GM23338 (cell line): ENCODE data around the gene SEC61A1. TPM values are rescaled to one million over a fixed set of nuclear protein-coding genes. Genes with fewer than 3 reads are reported as not detected.

ENCODE experiments used
- ATAC-seq: fragments of 200-7000 bp; cut with Tn5 transposase; 3 replicates; pipeline ENCODE4 v1.9.1; 2020
- DNase-seq: peaks from one replicate; pipeline ENCODE4 v3.0.0-alpha.2; 2015; ENCODE audit warnings: low spot score
- H2AFZ ChIP-seq: fragments of 200-600 bp; sonication (generic); 2 replicates; pipeline ENCODE4 v1.8.0; 2016; ENCODE audit warnings: antibody characterized with exemption, mild to moderate bottlenecking, moderate library complexity
- H3F3A ChIP-seq: fragments of 200-600 bp; sonication (generic); replicated peaks from 2 replicates; pipeline ENCODE4 v1.8.0; 2017; ENCODE audit warnings: antibody characterized with exemption, mixed run types, low read depth
- H3K27ac ChIP-seq: fragments of 200-600 bp; sonication (generic); 2 replicates; pipeline ENCODE4 v1.6.1; 2016; ENCODE audit warnings: low read depth
- H3K27me3 ChIP-seq: fragments of 200-600 bp; sonication (generic); 2 replicates; pipeline ENCODE4 v1.8.0; 2016; ENCODE audit warnings: mild to moderate bottlenecking, mixed run types, moderate library complexity; ENCODE audit not compliant: insufficient read depth
- H3K36me3 ChIP-seq: fragments of 200-600 bp; sonication (generic); 2 replicates; pipeline ENCODE4 v1.8.0; 2016; ENCODE audit warnings: mild to moderate bottlenecking; ENCODE audit not compliant: insufficient read depth
- H3K4me1 ChIP-seq: fragments of 200-600 bp; sonication (generic); 2 replicates; pipeline ENCODE4 v1.8.0; 2016; ENCODE audit warnings: mild to moderate bottlenecking, moderate library complexity; ENCODE audit not compliant: insufficient read depth
- H3K4me2 ChIP-seq: fragments of 200-600 bp; sonication (generic); 2 replicates; pipeline ENCODE4 v1.7.1; 2017; ENCODE audit warnings: mixed run types
- H3K4me3 ChIP-seq: fragments of 200-600 bp; sonication (generic); 2 replicates; pipeline ENCODE4 v1.6.1; 2016; ENCODE audit warnings: mixed run types
- H3K79me2 ChIP-seq: fragments of 200-600 bp; sonication (generic); replicated peaks from 2 replicates; pipeline ENCODE4 v1.8.0; 2017; ENCODE audit warnings: mild to moderate bottlenecking; ENCODE audit not compliant: insufficient read depth
- H3K9me2 ChIP-seq: fragments of 200-600 bp; sonication (generic); 2 replicates; pipeline ENCODE4 v1.8.0; 2017; ENCODE audit not compliant: insufficient read depth
- H4K20me1 ChIP-seq: fragments of 200-600 bp; sonication (generic); replicated peaks from 2 replicates; pipeline ENCODE4 v1.8.0; 2017; ENCODE audit warnings: mild to moderate bottlenecking; ENCODE audit not compliant: insufficient read depth
- H3K27ac Mint-ChIP-seq: 2 replicates; pipeline ENCODE4 v1.8.0; 2020; ENCODE audit warnings: inconsistent platforms, mild to moderate bottlenecking, moderate library complexity, mixed read lengths
- H3K27me3 Mint-ChIP-seq: 3 replicates; pipeline ENCODE4 v1.8.0; 2022; ENCODE audit warnings: low read depth, mild to moderate bottlenecking, moderate library complexity, mixed read lengths, inconsistent platforms; ENCODE audit not compliant: insufficient read depth, poor library complexity
- H3K36me3 Mint-ChIP-seq: 3 replicates; pipeline ENCODE4 v1.8.0; 2021; ENCODE audit warnings: low read depth, mild to moderate bottlenecking, inconsistent platforms, moderate library complexity, mixed read lengths
- H3K4me1 Mint-ChIP-seq: 3 replicates; pipeline ENCODE4 v1.8.0; 2020; ENCODE audit warnings: mild to moderate bottlenecking, inconsistent platforms, mixed read lengths
- H3K4me3 Mint-ChIP-seq: 3 replicates; pipeline ENCODE4 v1.8.0; 2021; ENCODE audit warnings: moderate library complexity, mild to moderate bottlenecking, inconsistent platforms, mixed read lengths
- H3K9me3 Mint-ChIP-seq: 3 replicates; pipeline ENCODE4 v1.8.0; 2020; ENCODE audit warnings: moderate library complexity, mild to moderate bottlenecking, inconsistent platforms, mixed read lengths
- CREB1 ChIP-seq: fragments of 250-450 bp; sonication (Bioruptor Pico); IDR thresholded peaks from 2 replicates; pipeline ENCODE4 v1.5.0; 2020; ENCODE audit warnings: low read depth, mild to moderate bottlenecking, moderate library complexity
- EZH2 ChIP-seq: fragments of 200-600 bp; sonication (generic); IDR thresholded peaks from one replicate; pipeline ENCODE4 v1.8.0; 2017; ENCODE audit warnings: antibody characterized with exemption, mild to moderate bottlenecking, low read depth; ENCODE audit not compliant: unreplicated experiment
- EZH2phosphoT487 ChIP-seq: fragments of 200-600 bp; sonication (generic); IDR thresholded peaks from one replicate; pipeline ENCODE4 v1.8.1; 2018; ENCODE audit warnings: antibody characterized with exemption; ENCODE audit not compliant: unreplicated experiment
- JUNB ChIP-seq: IDR thresholded peaks from one replicate; pipeline ENCODE4 v1.6.1; 2016; ENCODE audit warnings: antibody characterized with exemption; ENCODE audit not compliant: unreplicated experiment
- NANOG ChIP-seq: IDR thresholded peaks from 2 replicates; pipeline ENCODE4 v1.6.1; 2016; ENCODE audit warnings: antibody characterized with exemption, borderline replicate concordance
- POLR2AphosphoS5 ChIP-seq: IDR thresholded peaks from 2 replicates; pipeline ENCODE4 v1.6.1; 2016; ENCODE audit warnings: antibody characterized with exemption, low read depth
- REST ChIP-seq: IDR thresholded peaks from one replicate; pipeline ENCODE4 v1.6.1; 2018; ENCODE audit warnings: antibody characterized with exemption; ENCODE audit not compliant: unreplicated experiment
- STAT1 ChIP-seq: IDR thresholded peaks from one replicate; pipeline ENCODE4 v1.6.1; 2016; ENCODE audit warnings: antibody characterized with exemption; ENCODE audit not compliant: unreplicated experiment
- ZNF114 ChIP-seq: fragments of 250-450 bp; sonication (Bioruptor Pico); IDR thresholded peaks from 2 replicates; pipeline ENCODE4 v1.5.0; 2020; ENCODE audit warnings: mild to moderate bottlenecking, moderate library complexity
- ZNF331 ChIP-seq: fragments of 250-450 bp; sonication (Bioruptor Pico); IDR thresholded peaks from 2 replicates; pipeline ENCODE4 v1.5.0; 2020; ENCODE audit warnings: low read depth, mild to moderate bottlenecking, moderate library complexity
- polyA plus RNA-seq: library from polyadenylated mRNA; unstranded; fragments of >200 nt; fragmentation: Nextera tagmentation; extraction: Ambion mirVana; gene quantifications from 2 replicates; pipeline ENCODE4 v1.2.1, GENCODE V29; 2016
- total RNA-seq: library from RNA; depleted of rRNA; stranded (reverse); fragments of >200 nt; shearing (Covaris generic); gene quantifications from 2 replicates; pipeline ENCODE4 v1.2.3, GENCODE V29; 2014
- TF ChIP-seq, protein P1 (sequence below): IDR thresholded peaks from 2 replicates; pipeline ENCODE4 v1.6.1; 2016; ENCODE audit warnings: antibody characterized with exemption
- TF ChIP-seq, protein P2 (sequence below), 2 experiments: fragments of 200-600 bp in 1 of 2; sonication (generic) in 1 of 2; conservative IDR thresholded peaks; 2 replicates each; pipeline versions ENCODE4 v1.5.1 to v1.6.1; 2016 to 2017; ENCODE audit warnings: antibody characterized with exemption in 2 of 2, low read depth in 2 of 2, mild to moderate bottlenecking in 2 of 2, moderate library complexity in 1 of 2
- TF ChIP-seq, protein P3 (sequence below): fragments of 250-450 bp; sonication (Bioruptor Pico); IDR thresholded peaks from 2 replicates; pipeline ENCODE4 v1.5.0; 2020; ENCODE audit warnings: mild to moderate bottlenecking, moderate library complexity

The SEC61A1 gene
- total and polyA plus RNA-seq, 2 experiments from 2014 or later: 44.8 to 184 TPM

DNA sequence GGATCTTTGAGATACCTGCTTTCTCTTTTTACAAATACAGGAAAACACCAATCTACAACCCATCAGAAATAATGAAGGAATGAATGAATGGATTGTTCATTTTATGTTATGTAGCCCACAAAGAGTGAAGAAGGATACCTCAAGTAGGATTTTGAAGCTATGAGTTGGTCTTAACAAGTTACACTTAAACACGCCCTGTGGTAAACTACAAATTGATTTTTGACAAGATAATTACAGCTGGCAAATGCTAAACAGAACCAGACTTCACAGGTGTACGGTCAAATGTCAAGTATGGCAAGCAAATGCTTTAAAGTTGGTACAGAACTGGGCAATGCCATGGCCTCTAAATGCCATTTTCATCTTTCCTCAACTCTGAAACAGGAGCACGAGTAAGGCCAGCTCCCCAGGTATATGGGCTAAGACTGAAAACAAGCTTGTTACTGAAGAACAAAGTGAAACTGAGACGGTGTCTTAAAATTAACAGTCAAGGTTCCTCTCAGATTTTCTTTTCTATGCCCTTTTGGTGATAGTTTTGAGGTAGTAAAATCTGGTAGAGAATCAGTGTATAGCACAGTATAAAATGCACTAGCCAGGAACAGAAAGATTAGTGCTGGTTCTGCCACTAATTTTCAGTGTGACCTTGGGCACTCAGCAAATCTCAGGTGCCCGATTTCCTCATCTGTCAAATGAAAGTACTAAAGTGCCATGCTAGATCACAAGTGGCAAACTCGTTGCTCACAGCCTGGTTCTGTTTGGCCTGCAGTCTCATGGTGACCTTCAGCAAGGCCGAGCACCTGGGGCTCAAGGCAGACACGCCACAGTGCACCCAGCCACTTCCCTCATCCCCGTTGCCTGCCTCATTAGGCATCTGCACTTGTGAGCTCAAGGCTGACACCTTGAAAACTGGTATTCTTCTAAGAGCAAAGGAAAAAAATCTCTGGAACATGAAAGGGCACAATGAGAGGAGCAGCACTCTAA, 61.9 kb downstream of the SEC61A1 start:
- Mint-ChIP-seq H3K4me3 (no peak overlapping the region), H3K27ac (no peak overlapping the region), H3K36me3 (peaks cover 82% of the 10 kb centered on the region), H3K9me3 (no peaks in the 10 kb centered on the region), H3K4me1 (peaks cover 8% of the 10 kb centered on the region; the same call in 2 of the 3 replicates), H3K27me3 (no peaks in the 10 kb centered on the region)
- Histone ChIP-seq H3K9me2 (no peaks in the 10 kb centered on the region), H3K4me3 (no peak overlapping the region), H3K27me3 (no peaks in the 10 kb centered on the region), H3K79me2 (peaks cover 88% of the 10 kb centered on the region), H2AFZ (no peak overlapping the region), H3K4me1 (no peaks in the 10 kb centered on the region; the same call in 1 of the 2 replicates), H3F3A (no peaks in the 10 kb centered on the region), H4K20me1 (peaks cover 48% of the 10 kb centered on the region), H3K27ac (no peak overlapping the region), H3K36me3 (peaks cover 79% of the 10 kb centered on the region), H3K4me2 (no peak overlapping the region)
- DNase-seq (no peak), ATAC-seq (no peak)
- TF ChIP-seq CREB1 (CRISPR knock-in tag): no peak
- TF ChIP-seq NANOG: no peak
- TF ChIP-seq STAT1: no peak
- TF ChIP-seq ZNF331 (CRISPR knock-in tag): no peak
- no peak for TF ChIP-seq JUNB
- TF ChIP-seq, protein P1, sequence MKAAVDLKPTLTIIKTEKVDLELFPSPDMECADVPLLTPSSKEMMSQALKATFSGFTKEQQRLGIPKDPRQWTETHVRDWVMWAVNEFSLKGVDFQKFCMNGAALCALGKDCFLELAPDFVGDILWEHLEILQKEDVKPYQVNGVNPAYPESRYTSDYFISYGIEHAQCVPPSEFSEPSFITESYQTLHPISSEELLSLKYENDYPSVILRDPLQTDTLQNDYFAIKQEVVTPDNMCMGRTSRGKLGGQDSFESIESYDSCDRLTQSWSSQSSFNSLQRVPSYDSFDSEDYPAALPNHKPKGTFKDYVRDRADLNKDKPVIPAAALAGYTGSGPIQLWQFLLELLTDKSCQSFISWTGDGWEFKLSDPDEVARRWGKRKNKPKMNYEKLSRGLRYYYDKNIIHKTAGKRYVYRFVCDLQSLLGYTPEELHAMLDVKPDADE: no peak
- TF ChIP-seq, protein P2, sequence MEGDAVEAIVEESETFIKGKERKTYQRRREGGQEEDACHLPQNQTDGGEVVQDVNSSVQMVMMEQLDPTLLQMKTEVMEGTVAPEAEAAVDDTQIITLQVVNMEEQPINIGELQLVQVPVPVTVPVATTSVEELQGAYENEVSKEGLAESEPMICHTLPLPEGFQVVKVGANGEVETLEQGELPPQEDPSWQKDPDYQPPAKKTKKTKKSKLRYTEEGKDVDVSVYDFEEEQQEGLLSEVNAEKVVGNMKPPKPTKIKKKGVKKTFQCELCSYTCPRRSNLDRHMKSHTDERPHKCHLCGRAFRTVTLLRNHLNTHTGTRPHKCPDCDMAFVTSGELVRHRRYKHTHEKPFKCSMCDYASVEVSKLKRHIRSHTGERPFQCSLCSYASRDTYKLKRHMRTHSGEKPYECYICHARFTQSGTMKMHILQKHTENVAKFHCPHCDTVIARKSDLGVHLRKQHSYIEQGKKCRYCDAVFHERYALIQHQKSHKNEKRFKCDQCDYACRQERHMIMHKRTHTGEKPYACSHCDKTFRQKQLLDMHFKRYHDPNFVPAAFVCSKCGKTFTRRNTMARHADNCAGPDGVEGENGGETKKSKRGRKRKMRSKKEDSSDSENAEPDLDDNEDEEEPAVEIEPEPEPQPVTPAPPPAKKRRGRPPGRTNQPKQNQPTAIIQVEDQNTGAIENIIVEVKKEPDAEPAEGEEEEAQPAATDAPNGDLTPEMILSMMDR (conservative IDR thresholded peaks at IDR 0.05; ENCODE audit: low read depth in 2 of 2): no peak
- TF ChIP-seq, protein P3, sequence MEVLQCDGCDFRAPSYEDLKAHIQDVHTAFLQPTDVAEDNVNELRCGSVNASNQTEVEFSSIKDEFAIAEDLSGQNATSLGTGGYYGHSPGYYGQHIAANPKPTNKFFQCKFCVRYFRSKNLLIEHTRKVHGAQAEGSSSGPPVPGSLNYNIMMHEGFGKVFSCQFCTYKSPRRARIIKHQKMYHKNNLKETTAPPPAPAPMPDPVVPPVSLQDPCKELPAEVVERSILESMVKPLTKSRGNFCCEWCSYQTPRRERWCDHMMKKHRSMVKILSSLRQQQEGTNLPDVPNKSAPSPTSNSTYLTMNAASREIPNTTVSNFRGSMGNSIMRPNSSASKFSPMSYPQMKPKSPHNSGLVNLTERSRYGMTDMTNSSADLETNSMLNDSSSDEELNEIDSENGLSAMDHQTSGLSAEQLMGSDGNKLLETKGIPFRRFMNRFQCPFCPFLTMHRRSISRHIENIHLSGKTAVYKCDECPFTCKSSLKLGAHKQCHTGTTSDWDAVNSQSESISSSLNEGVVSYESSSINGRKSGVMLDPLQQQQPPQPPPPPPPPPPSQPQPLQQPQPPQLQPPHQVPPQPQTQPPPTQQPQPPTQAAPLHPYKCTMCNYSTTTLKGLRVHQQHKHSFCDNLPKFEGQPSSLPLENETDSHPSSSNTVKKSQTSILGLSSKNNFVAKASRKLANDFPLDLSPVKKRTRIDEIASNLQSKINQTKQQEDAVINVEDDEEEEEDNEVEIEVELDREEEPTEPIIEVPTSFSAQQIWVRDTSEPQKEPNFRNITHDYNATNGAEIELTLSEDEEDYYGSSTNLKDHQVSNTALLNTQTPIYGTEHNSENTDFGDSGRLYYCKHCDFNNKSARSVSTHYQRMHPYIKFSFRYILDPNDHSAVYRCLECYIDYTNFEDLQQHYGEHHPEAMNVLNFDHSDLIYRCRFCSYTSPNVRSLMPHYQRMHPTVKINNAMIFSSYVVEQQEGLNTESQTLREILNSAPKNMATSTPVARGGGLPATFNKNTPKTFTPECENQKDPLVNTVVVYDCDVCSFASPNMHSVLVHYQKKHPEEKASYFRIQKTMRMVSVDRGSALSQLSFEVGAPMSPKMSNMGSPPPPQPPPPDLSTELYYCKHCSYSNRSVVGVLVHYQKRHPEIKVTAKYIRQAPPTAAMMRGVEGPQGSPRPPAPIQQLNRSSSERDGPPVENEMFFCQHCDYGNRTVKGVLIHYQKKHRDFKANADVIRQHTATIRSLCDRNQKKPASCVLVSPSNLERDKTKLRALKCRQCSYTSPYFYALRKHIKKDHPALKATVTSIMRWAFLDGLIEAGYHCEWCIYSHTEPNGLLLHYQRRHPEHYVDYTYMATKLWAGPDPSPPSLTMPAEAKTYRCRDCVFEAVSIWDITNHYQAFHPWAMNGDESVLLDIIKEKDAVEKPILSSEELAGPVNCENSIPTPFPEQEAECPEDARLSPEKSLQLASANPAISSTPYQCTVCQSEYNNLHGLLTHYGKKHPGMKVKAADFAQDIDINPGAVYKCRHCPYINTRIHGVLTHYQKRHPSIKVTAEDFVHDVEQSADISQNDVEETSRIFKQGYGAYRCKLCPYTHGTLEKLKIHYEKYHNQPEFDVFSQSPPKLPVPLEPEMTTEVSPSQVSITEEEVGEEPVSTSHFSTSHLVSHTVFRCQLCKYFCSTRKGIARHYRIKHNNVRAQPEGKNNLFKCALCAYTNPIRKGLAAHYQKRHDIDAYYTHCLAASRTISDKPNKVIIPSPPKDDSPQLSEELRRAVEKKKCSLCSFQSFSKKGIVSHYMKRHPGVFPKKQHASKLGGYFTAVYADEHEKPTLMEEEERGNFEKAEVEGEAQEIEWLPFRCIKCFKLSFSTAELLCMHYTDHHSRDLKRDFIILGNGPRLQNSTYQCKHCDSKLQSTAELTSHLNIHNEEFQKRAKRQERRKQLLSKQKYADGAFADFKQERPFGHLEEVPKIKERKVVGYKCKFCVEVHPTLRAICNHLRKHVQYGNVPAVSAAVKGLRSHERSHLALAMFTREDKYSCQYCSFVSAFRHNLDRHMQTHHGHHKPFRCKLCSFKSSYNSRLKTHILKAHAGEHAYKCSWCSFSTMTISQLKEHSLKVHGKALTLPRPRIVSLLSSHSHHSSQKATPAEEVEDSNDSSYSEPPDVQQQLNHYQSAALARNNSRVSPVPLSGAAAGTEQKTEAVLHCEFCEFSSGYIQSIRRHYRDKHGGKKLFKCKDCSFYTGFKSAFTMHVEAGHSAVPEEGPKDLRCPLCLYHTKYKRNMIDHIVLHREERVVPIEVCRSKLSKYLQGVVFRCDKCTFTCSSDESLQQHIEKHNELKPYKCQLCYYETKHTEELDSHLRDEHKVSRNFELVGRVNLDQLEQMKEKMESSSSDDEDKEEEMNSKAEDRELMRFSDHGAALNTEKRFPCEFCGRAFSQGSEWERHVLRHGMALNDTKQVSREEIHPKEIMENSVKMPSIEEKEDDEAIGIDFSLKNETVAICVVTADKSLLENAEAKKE (CRISPR knock-in tag): no peak
- TF ChIP-seq REST: no peak
- TF ChIP-seq ZNF114 (CRISPR knock-in tag): no peak
- TF ChIP-seq POLR2AphosphoS5: no peak
- no peak for TF ChIP-seq EZH2
- no peak for TF ChIP-seq EZH2phosphoT487
